Thyroid gland (tissue), 4 donors: ENCODE data around the gene OR11H6. TPM values are rescaled to one million over a fixed set of nuclear protein-coding genes. Genes with fewer than 3 reads are reported as not detected.
"Not testable (repeated sequence)": the region's sequence is repeated elsewhere in the genome, so short reads cannot be mapped to it uniquely, and the experiment has no call there.

ENCODE experiments used
- DNase-seq, 2 donors: peaks; one replicate each; pipeline ENCODE4 v3.0.0-alpha.2; 2019
- H3K27ac ChIP-seq, 3 donors: fragments of 200-600 bp; sonication (generic); 1 replicate in 2 of 3; 2 replicates in 1 of 3; pipeline ENCODE4 v1.5.1; 2016 to 2019; ENCODE audit warnings: mild to moderate bottlenecking in 1 of 3, moderate library complexity in 1 of 3
- H3K27me3 ChIP-seq: fragments of 200-600 bp; sonication (generic); one replicate; pipeline ENCODE4 v1.5.1; 2019
- H3K36me3 ChIP-seq, 2 donors: fragments of 200-600 bp; sonication (generic); one replicate each; pipeline ENCODE4 v1.5.1; 2016 to 2019
- H3K4me1 ChIP-seq, 2 donors: fragments of 200-600 bp; sonication (generic); one replicate each; pipeline ENCODE4 v1.5.1; 2017 to 2019
- H3K4me3 ChIP-seq, 3 donors: fragments of 200-600 bp; sonication (generic); replicated peaks in 1 of 3; 1 replicate in 2 of 3; 2 replicates in 1 of 3; pipeline ENCODE4 v1.5.1; 2016; ENCODE audit warnings: mild to moderate bottlenecking in 1 of 3
- H3K9me3 ChIP-seq: fragments of 200-600 bp; sonication (generic); one replicate; pipeline ENCODE4 v1.5.1; 2017
- CTCF ChIP-seq, 6 experiments: fragments of 200-600 bp in 3 of 6; fragments of 450-650 bp in 3 of 6; sonication (generic) in 3 of 6; IDR thresholded peaks; one replicate each; pipeline ENCODE4 v1.5.1; 2016 to 2019; ENCODE audit warnings: antibody characterized with exemption in 6 of 6, mild to moderate bottlenecking in 2 of 6, inconsistent platforms in 1 of 6, moderate library complexity in 1 of 6
- POLR2A ChIP-seq, 2 donors: fragments of 450-650 bp; IDR thresholded peaks; one replicate each; pipeline ENCODE4 v1.6.1; 2017; ENCODE audit warnings: antibody characterized with exemption in 2 of 2, mild to moderate bottlenecking in 2 of 2, moderate library complexity in 1 of 2
- WGBS, 2 donors: methylation state at CpG; one replicate each; pipeline ENCODE4 v1.1.5; 2017; 5-methylcytosine and 5-hydroxymethylcytosine counted together
- intact Hi-C: fragments of 100-400 bp; cut with DNase I; formaldehyde crosslinking; loops from one replicate; pipeline ENCODE4 v1.15.1; 2023
- total RNA-seq, 4 donors: library from RNA; depleted of rRNA; stranded (reverse); fragments of >200 nt; gene quantifications; one replicate each; pipeline ENCODE4 v1.2.3, GENCODE V29; 2016

Gene OR11H6
- total RNA-seq, 4 donors from 2014 or later, result not detected

GRCh38 chr14:20194101-20194500 lies 29.4 kb upstream of the OR11H6 start:
- no peaks in the 10 kb centered on the region for H3K27me3 ChIP-seq
- TF ChIP-seq POLR2A (IDR thresholded peaks at IDR 0.05), result no peak
- TF ChIP-seq CTCF (IDR thresholded peaks at IDR 0.05), result no peak
- H3K4me1 ChIP-seq, result no peaks in the 10 kb centered on the region
- no peaks in the 10 kb centered on the region for H3K9me3 ChIP-seq
- intact Hi-C loops, result no loop called here
- H3K36me3 ChIP-seq, result no peaks in the 10 kb centered on the region
- DNase-seq, result no peak
- H3K4me3 ChIP-seq, result no peak overlapping the region
- no peak overlapping the region for H3K27ac ChIP-seq

- H3K36me3 ChIP-seq, H3K27me3 ChIP-seq, DNase-seq, H3K9me3 ChIP-seq, H3K27ac ChIP-seq, intact Hi-C loops, H3K4me3 ChIP-seq, H3K4me1 ChIP-seq: not testable (repeated sequence)
- WGBS, 2 donors, result 71 to 74% methylated on average over 6 of the region's 6 CpGs
Measured at GRCh38 chr14:20195170-20195569, 28.3 kb upstream of the OR11H6 start.

- no peaks in the 10 kb centered on the region for H3K36me3 ChIP-seq
- H3K27me3 ChIP-seq, result no peaks in the 10 kb centered on the region
- no peaks in the 10 kb centered on the region for H3K9me3 ChIP-seq
- no peaks in the 10 kb centered on the region for H3K4me1 ChIP-seq
- intact Hi-C loops, result no loop called here
- no peak overlapping the region for H3K4me3 ChIP-seq
- no peak for TF ChIP-seq CTCF (IDR thresholded peaks at IDR 0.05)
- TF ChIP-seq POLR2A (IDR thresholded peaks at IDR 0.05), result no peak
- 22 to 38% methylated on average over 2 of the region's 2 CpGs for WGBS, 2 donors
- H3K27ac ChIP-seq, result no peak overlapping the region
- DNase-seq, result no peak
Measured at GRCh38 chr14:20195911-20196310, 27.6 kb upstream of the OR11H6 start.

- H3K27me3 ChIP-seq, result no peaks in the 10 kb centered on the region
- no peaks in the 10 kb centered on the region for H3K9me3 ChIP-seq
- DNase-seq, result no peak
- H3K27ac ChIP-seq, result no peak overlapping the region
- 88 to 95% methylated on average over 5 of the region's 6 CpGs for WGBS, 2 donors
- H3K4me1 ChIP-seq, result no peaks in the 10 kb centered on the region
- H3K4me3 ChIP-seq, result no peak overlapping the region
- intact Hi-C loops, result no loop called here
- H3K36me3 ChIP-seq, result no peaks in the 10 kb centered on the region
- TF ChIP-seq CTCF (IDR thresholded peaks at IDR 0.05) (no peak), POLR2A (IDR thresholded peaks at IDR 0.05) (no peak)
Measured at GRCh38 chr14:20197459-20197858, 26.1 kb upstream of the OR11H6 start.

- no peaks in the 10 kb centered on the region for H3K27me3 ChIP-seq
- WGBS, 2 donors, result 68 to 70% methylated on average over 5 of the region's 5 CpGs
- no peak overlapping the region for H3K27ac ChIP-seq
- H3K4me3 ChIP-seq, result no peak overlapping the region
- H3K4me1 ChIP-seq, result no peaks in the 10 kb centered on the region
- H3K9me3 ChIP-seq, result no peaks in the 10 kb centered on the region
- no peak for DNase-seq
- H3K36me3 ChIP-seq, result no peaks in the 10 kb centered on the region
- intact Hi-C loops, result no loop called here
- TF ChIP-seq POLR2A (IDR thresholded peaks at IDR 0.05) (no peak), CTCF (IDR thresholded peaks at IDR 0.05) (no peak)
Measured at GRCh38 chr14:20198991-20199390, 24.5 kb upstream of the OR11H6 start.

GRCh38 chr14:20204721-20205120 lies 18.8 kb upstream of the OR11H6 start:
- Histone ChIP-seq H3K4me3 (no peak overlapping the region), H3K9me3 (no peaks in the 10 kb centered on the region), H3K4me1 (no peaks in the 10 kb centered on the region), H3K27ac (no peak overlapping the region), H3K36me3 (no peaks in the 10 kb centered on the region), H3K27me3 (no peaks in the 10 kb centered on the region)
- 56 to 60% methylated on average over 3 of the region's 3 CpGs for WGBS, 2 donors
- no peak for DNase-seq
- TF ChIP-seq POLR2A (IDR thresholded peaks at IDR 0.05), result no peak
- no peak for TF ChIP-seq CTCF (IDR thresholded peaks at IDR 0.05)
- intact Hi-C loops, result no loop called here
